Colonic mucosa (tissue), 4 donors: Measurements from ENCODE around the gene OAT. TPM values are rescaled to one million over a fixed set of nuclear protein-coding genes. Genes with fewer than 3 reads are reported as not detected.
A peak's percentile ranks its signal among the peaks of the same experiment; 100 is the strongest.

Experiments used
- DNase-seq: peaks from one replicate; pipeline ENCODE4 v3.0.0-alpha.2; 2020
- H3K27ac ChIP-seq: fragments of 200-600 bp; one replicate; pipeline ENCODE4 v1.8.0; 2021
- H3K27me3 ChIP-seq: fragments of 200-600 bp; one replicate; pipeline ENCODE4 v1.8.0; 2021
- H3K36me3 ChIP-seq: fragments of 200-600 bp; one replicate; pipeline ENCODE4 v1.8.0; 2021
- H3K4me1 ChIP-seq: fragments of 200-600 bp; one replicate; pipeline ENCODE4 v1.8.0; 2021; ENCODE audit warnings: mild to moderate bottlenecking
- H3K4me3 ChIP-seq: fragments of 200-600 bp; one replicate; pipeline ENCODE4 v1.8.0; 2021
- H3K9ac ChIP-seq, 2 donors: one replicate each; pipeline ENCODE4 v1.7.0; 2013; ENCODE audit warnings: control low read depth in 2 of 2, low read depth in 2 of 2, low read length in 2 of 2
- H3K9me3 ChIP-seq: fragments of 200-600 bp; one replicate; pipeline ENCODE4 v1.8.0; 2021
- intact Hi-C: fragments of 100-400 bp; cut with DNase I; formaldehyde crosslinking; loops from one replicate; pipeline ENCODE4 v1.14.1; 2022
- total RNA-seq, 2 donors: library from RNA; stranded (reverse); fragmentation: NEBNext Ultra II Directional in 1 of 2; extraction: Animal tissue kit (Norgen Biotek cat#: 25700) in 1 of 2; gene quantifications; one replicate each; pipeline ENCODE4 v1.2.1, GENCODE V29; 2021
- TF ChIP-seq, protein P1 (sequence below): fragments of 200-600 bp; IDR thresholded peaks from one replicate; pipeline ENCODE4 v1.8.0; 2022; ENCODE audit warnings: antibody characterized with exemption, mild to moderate bottlenecking
- donor health status: healthy.
- donor health status: DM: no; HTN: no; CAD: no.
- donor health status: DM: no; HTN: no; CAD: no.

OAT gene
- total RNA-seq, 2 donors from 2014 or later, result 65.0 to 113 TPM

DNA sequence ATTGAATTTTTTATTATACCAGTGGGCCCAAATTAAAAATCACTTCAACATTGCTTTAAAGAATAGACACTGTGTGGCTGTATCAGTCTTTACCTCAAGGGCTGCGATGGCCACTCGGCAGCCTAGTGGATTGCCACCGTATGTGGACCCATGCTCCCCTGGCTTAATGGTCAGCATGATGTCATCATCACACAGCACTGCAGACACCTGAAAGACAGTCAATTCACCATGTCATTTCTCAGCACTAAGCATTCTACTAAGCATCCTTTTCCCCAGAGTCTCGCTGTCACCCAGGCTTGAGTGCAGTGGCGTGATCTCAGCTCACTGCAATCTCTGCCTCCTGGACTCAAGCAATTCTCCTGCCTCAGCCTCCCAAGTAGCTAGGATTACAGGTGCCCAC, 17.1 kb downstream of the OAT start:
- no peak overlapping the region for H3K27ac ChIP-seq
- no peaks in the 10 kb centered on the region for H3K9me3 ChIP-seq
- DNase-seq, result no peak
- no peaks in the 10 kb centered on the region for H3K4me1 ChIP-seq
- peaks cover 3% of the 10 kb centered on the region for H3K36me3 ChIP-seq
- no peak overlapping the region for H3K9ac ChIP-seq
- no peak overlapping the region for H3K4me3 ChIP-seq
- intact Hi-C loops, result no loop called here
- no peaks in the 10 kb centered on the region for H3K27me3 ChIP-seq
- TF ChIP-seq, protein P1, sequence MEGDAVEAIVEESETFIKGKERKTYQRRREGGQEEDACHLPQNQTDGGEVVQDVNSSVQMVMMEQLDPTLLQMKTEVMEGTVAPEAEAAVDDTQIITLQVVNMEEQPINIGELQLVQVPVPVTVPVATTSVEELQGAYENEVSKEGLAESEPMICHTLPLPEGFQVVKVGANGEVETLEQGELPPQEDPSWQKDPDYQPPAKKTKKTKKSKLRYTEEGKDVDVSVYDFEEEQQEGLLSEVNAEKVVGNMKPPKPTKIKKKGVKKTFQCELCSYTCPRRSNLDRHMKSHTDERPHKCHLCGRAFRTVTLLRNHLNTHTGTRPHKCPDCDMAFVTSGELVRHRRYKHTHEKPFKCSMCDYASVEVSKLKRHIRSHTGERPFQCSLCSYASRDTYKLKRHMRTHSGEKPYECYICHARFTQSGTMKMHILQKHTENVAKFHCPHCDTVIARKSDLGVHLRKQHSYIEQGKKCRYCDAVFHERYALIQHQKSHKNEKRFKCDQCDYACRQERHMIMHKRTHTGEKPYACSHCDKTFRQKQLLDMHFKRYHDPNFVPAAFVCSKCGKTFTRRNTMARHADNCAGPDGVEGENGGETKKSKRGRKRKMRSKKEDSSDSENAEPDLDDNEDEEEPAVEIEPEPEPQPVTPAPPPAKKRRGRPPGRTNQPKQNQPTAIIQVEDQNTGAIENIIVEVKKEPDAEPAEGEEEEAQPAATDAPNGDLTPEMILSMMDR, result no peak

DNA sequence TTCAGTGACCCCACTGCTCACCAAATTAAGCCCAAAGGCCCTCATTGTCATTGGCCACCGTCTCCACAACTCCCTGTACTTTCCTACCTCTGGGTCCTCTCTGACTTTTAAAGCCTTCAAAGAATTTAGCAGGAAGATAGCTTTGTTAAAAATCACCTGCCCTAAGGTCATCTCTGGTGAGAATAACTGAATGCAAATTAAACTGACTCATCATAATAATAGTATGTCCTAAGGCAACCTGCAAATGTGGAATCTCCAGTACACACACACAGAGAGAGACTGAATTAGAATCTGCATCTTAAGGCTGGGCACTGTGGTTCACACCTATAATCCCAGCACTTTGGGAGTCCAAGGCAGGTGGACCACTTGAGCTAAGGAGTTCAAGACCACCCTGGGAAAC, 24.1 kb downstream of the OAT start:
- DNase-seq, result no peak
- no peaks in the 10 kb centered on the region for H3K27me3 ChIP-seq
- no peak overlapping the region for H3K9ac ChIP-seq
- no peaks in the 10 kb centered on the region for H3K9me3 ChIP-seq
- H3K4me1 ChIP-seq, result no peaks in the 10 kb centered on the region
- TF ChIP-seq, protein P1, result no peak
- intact Hi-C loops, result no loop called here
- no peak overlapping the region for H3K4me3 ChIP-seq
- no peaks in the 10 kb centered on the region for H3K36me3 ChIP-seq
- no peak overlapping the region for H3K27ac ChIP-seq

DNA sequence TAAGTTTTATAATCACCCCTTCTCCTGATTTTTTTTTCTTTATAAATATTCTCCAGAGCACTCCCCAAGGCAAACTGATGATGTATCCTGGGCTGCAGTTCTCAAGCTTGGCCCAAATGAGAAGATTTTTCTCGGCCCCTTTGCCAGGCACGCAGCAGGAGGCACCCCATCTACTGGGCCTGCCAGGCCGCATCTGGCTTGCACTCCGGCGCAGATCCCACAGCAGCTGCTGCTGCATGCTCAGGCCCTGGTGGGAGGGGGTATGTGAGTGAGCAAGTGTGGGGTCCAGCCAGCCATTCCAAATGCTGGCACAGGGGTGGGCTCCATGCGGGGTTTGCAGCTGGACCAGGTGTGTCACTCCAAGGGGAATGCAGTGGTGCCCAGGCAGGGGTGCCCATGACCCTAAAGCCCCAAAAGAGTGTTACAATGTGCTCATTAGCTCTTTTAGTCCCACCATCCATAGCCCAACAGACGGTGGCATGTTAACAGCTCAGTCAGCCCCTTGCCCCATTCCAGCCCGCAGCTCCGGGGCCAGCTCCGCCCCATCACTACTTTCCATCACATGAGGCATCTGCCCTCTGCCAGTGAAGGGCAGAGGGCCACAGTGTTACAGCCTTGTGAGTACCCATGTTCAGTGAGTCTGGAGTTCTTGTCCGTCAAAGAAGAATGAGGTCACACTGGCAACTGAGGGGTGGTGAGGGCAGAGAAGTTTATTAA, 25.9 kb downstream of the OAT start:
- Histone ChIP-seq H3K9ac (no peak overlapping the region), H3K27me3 (no peaks in the 10 kb centered on the region), H3K4me1 (peaks cover 4% of the 10 kb centered on the region), H3K36me3 (no peaks in the 10 kb centered on the region), H3K4me3 (no peak overlapping the region), H3K27ac (no peak overlapping the region), H3K9me3 (no peaks in the 10 kb centered on the region)
- intact Hi-C loops, result no loop called here
- DNase-seq, result no peak
- TF ChIP-seq, protein P1, result no peak

DNA sequence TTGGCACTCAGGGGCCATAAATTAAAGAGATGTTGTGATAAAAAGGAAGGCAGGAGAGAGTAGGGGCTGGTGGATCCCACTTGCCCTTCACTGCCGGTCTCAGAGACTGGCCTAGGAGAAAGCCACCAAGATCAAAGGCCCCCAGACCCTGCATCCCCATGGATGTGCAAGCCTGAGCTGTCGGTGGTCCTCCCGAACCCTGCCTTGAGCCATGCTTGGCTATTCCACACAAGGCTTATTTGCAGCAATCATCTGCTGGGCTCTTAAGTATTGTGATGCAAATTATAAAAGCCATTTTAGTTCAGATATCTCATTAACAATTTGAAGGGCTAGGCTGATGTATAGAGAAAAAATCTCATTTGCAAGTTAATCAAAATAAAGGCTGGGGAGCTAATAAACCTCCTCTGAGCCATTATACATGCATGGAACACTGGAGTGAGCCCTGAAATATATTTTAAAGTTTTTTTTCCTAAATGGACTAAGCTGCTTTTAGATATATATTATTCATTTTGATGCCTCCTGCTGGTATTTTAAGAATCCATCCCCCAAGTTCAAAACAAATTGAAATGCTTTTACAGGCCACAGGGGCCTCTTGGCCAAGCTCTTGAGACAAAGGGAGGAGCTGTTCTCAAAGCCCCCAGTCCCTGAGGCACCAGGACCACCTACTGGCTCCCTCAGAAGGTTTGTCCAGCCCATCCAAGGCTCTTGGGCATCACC, 28.1 kb downstream of the OAT start:
- intact Hi-C loops, result no loop called here
- no peak overlapping the region for H3K4me3 ChIP-seq
- no peak overlapping the region for H3K27ac ChIP-seq
- TF ChIP-seq, protein P1, result no peak
- no peak for DNase-seq
- no peak overlapping the region for H3K9ac ChIP-seq
- no peaks in the 10 kb centered on the region for H3K36me3 ChIP-seq
- H3K4me1 ChIP-seq, result peaks cover 4% of the 10 kb centered on the region
- H3K27me3 ChIP-seq, result no peaks in the 10 kb centered on the region
- no peaks in the 10 kb centered on the region for H3K9me3 ChIP-seq

DNA sequence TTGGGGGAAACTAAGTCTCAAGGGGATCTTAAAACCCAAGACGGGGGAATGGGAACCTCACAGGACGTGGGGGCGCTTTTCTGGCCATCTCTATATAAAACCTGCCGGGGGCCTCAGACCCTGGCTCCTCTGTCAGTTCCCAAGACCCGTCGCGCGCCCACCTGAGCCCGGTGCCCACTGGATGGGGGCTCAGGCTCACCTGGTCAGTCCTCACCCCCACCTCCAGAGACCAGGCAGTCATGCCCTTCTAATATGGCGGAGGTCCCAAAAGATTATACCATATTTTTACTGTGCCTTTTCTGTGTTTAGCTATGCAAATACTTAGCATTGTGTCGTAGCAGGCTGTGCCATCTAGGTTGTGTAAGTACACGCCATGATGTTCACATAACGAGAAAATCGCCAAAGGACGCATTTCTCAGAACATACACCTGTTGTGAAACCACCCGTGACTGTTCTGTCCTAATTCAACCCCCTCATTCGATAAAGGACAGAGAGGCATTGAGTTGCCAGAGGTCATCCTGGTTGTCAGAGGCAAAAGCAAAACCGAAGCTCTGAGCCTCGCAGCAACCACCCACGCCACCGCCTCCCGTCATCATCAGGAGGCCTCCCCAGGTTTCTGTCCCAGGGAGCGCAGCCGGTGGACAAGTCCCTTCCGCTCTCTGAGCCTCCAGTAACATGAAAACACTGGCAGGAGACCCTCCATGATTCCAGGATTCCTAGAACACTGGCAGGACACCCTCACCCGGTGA, 28.9 kb downstream of the OAT start:
- Histone ChIP-seq H3K9ac (peak overlapping the region in 1 of 2 donors; percentile 68), H3K27me3 (no peaks in the 10 kb centered on the region), H3K4me1 (peaks cover 4% of the 10 kb centered on the region), H3K4me3 (no peak overlapping the region), H3K36me3 (no peaks in the 10 kb centered on the region), H3K27ac (no peak overlapping the region), H3K9me3 (no peaks in the 10 kb centered on the region)
- TF ChIP-seq, protein P1, result peak; percentile 1
- no peak for DNase-seq
- intact Hi-C loops, result loop anchor here (1.0 to 10.0 kb wide), 2 partner anchors 395 to 805 kb away; no protein-coding TSS in a partner anchor
